Ureter (tissue), 1 donor: ENCODE measurements around the gene CDKN2D. TPM values are rescaled to one million over a fixed set of nuclear protein-coding genes. Genes with fewer than 3 reads are reported as not detected.
A peak's percentile ranks its signal among the peaks of the same experiment; 100 is the strongest.
"Not testable (repeated sequence)": the region's sequence is repeated elsewhere in the genome, so short reads cannot be mapped to it uniquely, and the experiment has no call there.

Experiments
- DNase-seq: peaks from one replicate; pipeline ENCODE4 v3.0.0-alpha.2; 2020; ENCODE audit warnings: low spot score
- total RNA-seq: library from RNA; stranded (reverse); gene quantifications from one replicate; pipeline ENCODE4 v1.2.4, GENCODE V29; 2023
- donor health status: DM: yes; HTN: yes; CAD: no.

Gene CDKN2D
- total RNA-seq, 1 donor from 2014 or later = 5.4 TPM

GRCh38 chr19:10551698-10552301 lies 17.0 kb downstream of the CDKN2D start:
- DNase-seq = no peak

GRCh38 chr19:10551006-10551405 lies 17.8 kb downstream of the CDKN2D start:
- DNase-seq = not testable (repeated sequence)

- no peak for DNase-seq
These were observed 18.4 kb downstream of the CDKN2D start for GRCh38 chr19:10550336-10550735.

DNA sequence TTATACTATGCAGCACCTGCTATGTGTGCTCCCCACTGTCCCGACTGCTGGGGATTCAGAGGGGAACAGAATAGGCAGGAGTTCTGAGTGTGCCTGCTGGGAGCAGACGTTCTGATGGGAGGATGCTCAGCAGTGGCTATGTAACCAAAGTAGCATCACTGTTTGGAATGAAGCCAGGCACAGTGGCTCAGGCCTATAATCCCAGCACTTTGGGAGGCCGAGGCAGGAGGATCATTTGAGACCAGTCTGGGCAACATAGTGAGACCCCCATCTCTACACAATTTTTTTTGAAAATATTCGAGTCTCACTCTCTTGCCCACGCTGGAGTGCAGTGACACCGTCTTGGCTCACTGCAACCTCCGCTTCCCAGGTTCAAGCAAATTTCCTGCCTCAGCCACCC lies 19.0 kb downstream of the CDKN2D start:
- DNase-seq = no peak

DNA sequence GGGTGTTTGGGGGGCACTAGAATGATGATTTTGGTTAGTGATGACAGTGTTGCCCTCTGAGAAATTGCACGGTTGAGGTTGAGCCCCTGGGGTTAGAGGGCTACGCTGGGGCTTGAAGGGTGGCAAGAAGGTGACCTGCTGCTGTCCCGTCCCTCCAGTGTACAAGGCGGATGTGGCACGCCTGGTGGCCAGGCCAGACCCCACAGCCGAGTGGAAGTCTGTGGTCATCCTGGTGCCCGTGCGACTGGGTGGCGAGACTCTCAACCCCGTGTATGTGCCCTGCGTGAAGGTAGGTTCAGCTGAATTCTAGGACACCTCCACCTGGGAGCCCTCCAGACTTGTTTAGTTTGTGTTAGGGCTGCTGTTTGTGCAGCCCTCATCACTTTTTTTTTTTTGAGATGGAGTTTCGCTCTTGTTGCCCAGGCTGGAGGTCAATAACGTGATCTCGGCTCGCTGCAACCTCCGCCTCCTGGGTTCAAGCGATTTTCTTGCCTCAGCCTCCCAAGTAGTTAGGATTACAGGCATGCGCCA lies 20.0 kb downstream of the CDKN2D start:
- DNase-seq = no peak

GRCh38 chr19:10546817-10547216 lies 22.0 kb downstream of the CDKN2D start:
- DNase-seq = no peak

DNA sequence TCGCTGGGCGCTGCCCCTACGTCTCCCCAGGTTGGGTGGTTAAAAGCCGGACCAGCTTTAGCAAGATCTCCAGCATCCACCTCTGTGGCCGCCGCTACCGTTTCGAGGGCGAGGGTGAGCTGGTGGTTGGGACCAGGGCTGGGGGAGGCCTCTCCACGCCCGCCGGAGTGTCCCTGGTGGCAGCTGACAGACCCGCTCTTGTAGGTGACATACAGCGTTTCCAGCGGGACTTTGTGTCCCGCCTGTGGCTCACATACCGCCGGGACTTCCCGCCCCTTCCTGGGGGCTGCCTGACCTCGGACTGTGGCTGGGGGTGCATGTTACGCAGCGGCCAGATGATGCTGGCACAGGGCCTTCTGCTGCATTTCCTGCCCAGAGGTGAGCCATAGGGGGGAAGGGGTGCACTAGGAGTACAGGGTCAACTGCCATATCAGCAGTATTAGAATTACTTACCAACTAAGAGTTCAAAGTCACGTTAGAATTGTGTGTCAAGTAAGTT lies 24.0 kb downstream of the CDKN2D start:
- no peak for DNase-seq

GRCh38 chr19:10544242-10544752 lies 24.5 kb downstream of the CDKN2D start:
- DNase-seq = peak; percentile 61

- peak; percentile 83 for DNase-seq
These were observed 25.1 kb downstream of the CDKN2D start, which contains the start of gene ATG4D for GRCh38 chr19:10543420-10544241. Gene ATG4D, plus strand, starts transcription at chr19:10543904. Its CDS starts 187 bp downstream, at chr19:10544091.

DNA sequence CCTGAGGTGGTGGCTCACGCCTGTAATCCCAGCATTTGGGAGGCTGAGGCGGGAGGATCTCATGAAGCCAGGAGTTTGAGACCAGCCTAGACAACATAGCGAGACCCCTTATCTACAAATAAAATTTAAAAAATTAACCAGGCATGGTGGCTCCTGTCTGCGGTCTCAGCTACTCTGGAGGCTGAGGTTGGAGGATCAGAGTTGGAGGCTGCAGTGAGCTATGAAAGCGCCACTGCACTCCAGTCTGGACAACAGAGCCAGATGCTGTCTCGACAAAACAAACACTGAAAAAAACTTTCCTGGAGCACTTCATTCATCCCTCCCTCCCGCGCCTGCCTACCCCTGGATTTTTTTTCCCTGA lies 25.7 kb downstream of the CDKN2D start:
- no peak for DNase-seq

DNA sequence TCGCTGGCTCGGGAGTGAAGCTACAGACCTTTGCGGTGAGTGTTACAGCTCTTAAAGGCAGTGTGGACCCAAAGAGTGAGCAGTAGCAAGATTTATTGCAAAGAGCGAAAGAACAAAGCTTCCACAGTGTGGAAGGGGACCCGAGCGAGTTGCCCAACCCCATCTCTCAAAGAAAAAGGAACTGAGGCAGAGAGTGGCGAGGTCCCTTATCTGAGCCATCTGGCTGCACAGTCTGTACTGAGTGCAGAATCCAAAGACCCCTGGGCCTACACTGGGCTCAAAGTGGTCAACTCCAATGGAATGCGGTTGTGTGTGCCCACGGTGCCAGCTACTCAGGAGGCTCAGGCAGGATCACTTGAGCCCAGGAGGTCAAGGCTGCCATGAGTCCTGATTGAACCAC lies 29.8 kb downstream of the CDKN2D start:
- DNase-seq = not testable (repeated sequence)

- no peak for DNase-seq
These were observed 30.4 kb downstream of the CDKN2D start for GRCh38 chr19:10538204-10538983.

DNA sequence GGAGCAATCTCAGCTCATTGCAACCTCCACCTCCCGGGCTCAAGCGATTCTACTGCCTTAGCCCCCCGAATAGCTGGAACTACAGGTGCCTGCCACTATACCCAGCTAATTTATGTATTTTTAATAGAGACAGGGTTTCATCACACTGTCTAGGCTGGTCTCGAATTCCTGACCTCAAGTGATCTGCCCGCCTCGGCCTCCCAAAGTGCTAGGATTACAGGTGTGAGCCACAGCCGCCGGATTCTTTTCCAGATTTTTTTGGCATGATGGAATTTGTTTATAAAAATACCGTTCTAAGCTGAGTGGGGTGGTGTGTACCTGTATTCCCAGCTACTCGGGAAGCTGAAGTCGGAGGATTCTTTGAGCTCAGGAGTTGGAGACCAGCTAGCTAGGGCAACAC lies 31.1 kb downstream of the CDKN2D start:
- no peak for DNase-seq

- DNase-seq = peak; percentile 59
These were observed 33.2 kb downstream of the CDKN2D start for GRCh38 chr19:10535613-10536012.

GRCh38 chr19:10533646-10534386 lies 35.0 kb downstream of the CDKN2D start:
- no peak for DNase-seq

GRCh38 chr19:10532457-10532856 lies 36.3 kb downstream of the CDKN2D start:
- DNase-seq = no peak

DNA sequence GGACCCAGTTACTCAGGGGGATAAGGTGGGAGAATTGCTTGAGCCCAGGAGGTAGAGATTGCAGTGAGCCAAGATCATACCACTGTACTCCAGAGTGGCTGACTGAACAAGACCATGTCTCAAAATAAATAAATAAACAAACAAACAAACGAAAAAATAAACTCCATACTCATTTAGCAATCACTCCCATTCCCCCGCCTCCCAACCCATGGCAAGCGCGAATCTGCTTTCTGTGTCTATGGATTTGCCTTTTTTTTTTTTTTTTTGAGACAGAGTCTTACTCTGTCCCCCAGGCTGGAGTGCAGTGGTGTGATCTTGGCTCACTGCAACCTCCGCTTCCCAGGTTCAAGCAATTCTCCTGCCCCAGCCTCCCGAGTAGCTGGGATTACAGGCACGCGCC lies 41.9 kb downstream of the CDKN2D start:
- DNase-seq = not testable (repeated sequence)

GRCh38 chr19:10525636-10526035 lies 43.1 kb downstream of the CDKN2D start:
- DNase-seq = no peak

DNA sequence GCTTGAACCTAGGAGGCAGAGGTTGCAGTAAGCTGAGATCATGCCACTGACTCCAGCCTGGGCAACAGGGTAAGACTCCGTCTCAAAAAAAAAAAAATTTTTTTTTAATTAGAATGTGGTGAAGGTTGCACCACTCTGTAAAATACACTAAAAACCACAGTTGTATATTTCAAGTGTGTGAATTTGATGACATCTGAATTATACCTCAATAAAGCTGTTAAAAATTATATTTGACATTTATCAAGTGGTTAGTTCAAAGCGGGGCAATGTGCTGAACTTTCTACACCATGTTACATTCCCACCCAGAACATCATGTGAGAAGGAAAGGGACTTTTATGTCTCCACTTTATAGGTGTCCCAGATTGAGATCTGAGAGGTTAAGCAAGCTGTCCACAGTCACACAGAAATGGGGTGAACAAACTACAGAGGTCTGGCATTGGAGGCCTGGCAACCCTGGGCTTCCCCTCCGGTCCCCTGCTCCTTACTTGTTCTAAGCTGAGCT lies 45.6 kb downstream of the CDKN2D start:
- no peak for DNase-seq

DNA sequence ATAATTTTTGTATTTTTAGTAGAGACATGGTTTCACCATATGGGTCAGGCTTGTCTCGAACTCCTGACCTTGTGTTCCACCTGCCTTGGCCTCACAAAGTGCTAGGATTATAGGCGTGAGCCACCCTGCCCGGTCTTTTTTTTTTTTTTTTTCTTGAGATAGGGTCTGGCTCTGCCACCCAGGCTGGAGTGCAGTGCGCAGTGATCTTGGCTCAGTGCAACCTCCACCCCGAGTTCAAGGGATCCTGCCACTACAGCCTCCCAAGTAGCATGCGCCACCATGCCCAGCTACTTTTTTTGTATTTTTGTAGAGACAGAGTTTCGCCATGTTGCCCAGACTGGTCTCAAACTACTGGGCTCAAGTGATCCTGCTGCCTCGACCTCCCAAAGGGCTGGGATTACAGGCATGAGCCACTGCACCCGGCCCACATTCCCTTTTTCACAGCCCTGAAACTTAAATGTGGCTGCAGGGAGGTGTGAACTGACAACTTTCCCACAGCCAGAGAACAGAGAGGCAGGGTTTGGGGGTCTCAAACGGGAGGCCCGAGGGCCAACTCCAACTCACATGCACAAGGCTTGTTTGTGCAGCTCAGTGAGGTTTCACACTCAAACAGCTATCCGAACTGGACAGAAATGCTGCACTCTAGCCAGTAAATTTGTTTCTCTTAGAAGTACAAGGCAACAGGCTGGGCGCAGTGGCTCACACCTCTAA lies 47.2 kb downstream of the CDKN2D start:
- no peak for DNase-seq
